ENCODE data around the gene FTMT.

FTMT gene

GRCh38 chr5:121873409-121873808 is 21.7 kb downstream of the FTMT start:
- no peaks in the 10 kb centered on the region for H3K4me1 Mint-ChIP-seq (ENCODE audit: low read depth)
- H3K9me3 Mint-ChIP-seq: no peaks in the 10 kb centered on the region
- H3K27ac Mint-ChIP-seq: no peak overlapping the region

GRCh38 chr5:121885630-121886029 is 33.9 kb downstream of the FTMT start:
- Mint-ChIP-seq H3K36me3 (ENCODE audit: low read depth) (no peaks in the 10 kb centered on the region), H3K4me1 (ENCODE audit: low read depth) (no peaks in the 10 kb centered on the region), H3K27ac (no peak overlapping the region), H3K27me3 (ENCODE audit: low read depth) (no peaks in the 10 kb centered on the region), H3K9me3 (no peaks in the 10 kb centered on the region), H3K4me3 (no peak overlapping the region)

More at GRCh38 chr5:121873409-121873808, 21.7 kb downstream of the FTMT start:
- H3K36me3 Mint-ChIP-seq (ENCODE audit: low read depth): no peaks in the 10 kb centered on the region
- no peaks in the 10 kb centered on the region for H3K27me3 Mint-ChIP-seq (ENCODE audit: low read depth)
- no peak overlapping the region for H3K4me3 Mint-ChIP-seq

GRCh38 chr5:121887727-121888126 is 36.0 kb downstream of the FTMT start:
- H3K4me1 Mint-ChIP-seq (ENCODE audit: low read depth): no peaks in the 10 kb centered on the region
- H3K27me3 Mint-ChIP-seq (ENCODE audit: low read depth): no peaks in the 10 kb centered on the region
- no peaks in the 10 kb centered on the region for H3K36me3 Mint-ChIP-seq (ENCODE audit: low read depth)
- H3K27ac Mint-ChIP-seq: no peak overlapping the region
- no peaks in the 10 kb centered on the region for H3K9me3 Mint-ChIP-seq
- H3K4me3 Mint-ChIP-seq: no peak overlapping the region

GRCh38 chr5:121890297-121890858 is 38.7 kb downstream of the FTMT start:
- Mint-ChIP-seq H3K36me3 (ENCODE audit: low read depth) (no peaks in the 10 kb centered on the region), H3K9me3 (no peaks in the 10 kb centered on the region), H3K27ac (no peak overlapping the region)

GRCh38 chr5:121897341-121897740 is 45.7 kb downstream of the FTMT start:
- H3K9me3 Mint-ChIP-seq: no peaks in the 10 kb centered on the region
- H3K4me1 Mint-ChIP-seq (ENCODE audit: low read depth): no peaks in the 10 kb centered on the region
- H3K4me3 Mint-ChIP-seq: no peak overlapping the region
- H3K27ac Mint-ChIP-seq: no peak overlapping the region
- no peaks in the 10 kb centered on the region for H3K27me3 Mint-ChIP-seq (ENCODE audit: low read depth)
- no peaks in the 10 kb centered on the region for H3K36me3 Mint-ChIP-seq (ENCODE audit: low read depth)

More at GRCh38 chr5:121890297-121890858, 38.7 kb downstream of the FTMT start:
- Mint-ChIP-seq H3K4me3 (no peak overlapping the region), H3K27me3 (ENCODE audit: low read depth) (no peaks in the 10 kb centered on the region), H3K4me1 (ENCODE audit: low read depth) (no peaks in the 10 kb centered on the region)

GRCh38 chr5:121899346-121899745 is 47.7 kb downstream of the FTMT start:
- H3K4me3 Mint-ChIP-seq: no peak overlapping the region
- no peaks in the 10 kb centered on the region for H3K36me3 Mint-ChIP-seq (ENCODE audit: low read depth)

More at GRCh38 chr5:121899346-121899745, 47.7 kb downstream of the FTMT start:
- Mint-ChIP-seq H3K27ac (no peak overlapping the region), H3K9me3 (no peaks in the 10 kb centered on the region), H3K27me3 (ENCODE audit: low read depth) (no peaks in the 10 kb centered on the region), H3K4me1 (ENCODE audit: low read depth) (no peaks in the 10 kb centered on the region)

Measured in T-helper 1 cell treated with Interleukin-12 subunit alpha and Interleukin-12 subunit beta and Interleukin-4 antibody, amounts not matched to agents 30 μg/mL and 1 μg/mL, for 36 hours (primary cell).